HepG2 (cell line): Measurements from ENCODE around the gene AUTS2. TPM values are rescaled to one million over a fixed set of nuclear protein-coding genes. Genes with fewer than 3 reads are reported as not detected.

ENCODE experiments used
- ATAC-seq: fragments of 200-7000 bp; cut with Tn5 transposase; 3 replicates; pipeline ENCODE4 v1.9.1; 2020; ENCODE audit warnings: mild to moderate bottlenecking, moderate library complexity
- BruUV-seq: library from RNA; stranded (reverse); fragments of 400-500 nt; replicated peaks from 2 replicates; lab custom pipeline; 2021; lab: Mats Ljungman, UMichigan
- CTCF ChIA-PET: fragments of 300-600 bp; formaldehyde crosslinking; extraction: SDS; loops from one replicate; lab custom pipeline; 2021; ENCODE audit warnings: low total read pairs, inconsistent platforms, low intra/inter-chr PET ratio; lab: Yijun Ruan, JAX
- POLR2A ChIA-PET: fragments of 350-600 bp; sonication (Branson Sonifier 250); formaldehyde crosslinking; loops from one replicate; lab custom pipeline; 2020; ENCODE audit warnings: antibody characterized with exemption, inconsistent platforms; lab: Yijun Ruan, JAX
- DNase-seq: peaks from one replicate; pipeline ENCODE4 v3.0.0-alpha.2; 2015; ENCODE audit warnings: low spot score
- FAIRE-seq: peaks from 3 replicates; lab custom pipeline; 2011; peaks lifted over from hg19 to GRCh38; lab: Jason Lieb, UNC
- H2AFZ ChIP-seq: one replicate; pipeline ENCODE4 v1.6.1; 2011; ENCODE audit warnings: low read length, inconsistent platforms
- H3K27ac ChIP-seq: fragments of 300-600 bp; 3 replicates; pipeline ENCODE4 v1.8.0; 2011; ENCODE audit warnings: mixed run types, mild to moderate bottlenecking, mixed read lengths, low read length, inconsistent platforms; ENCODE audit not compliant: insufficient read depth; ENCODE audit errors: extremely low read length
- H3K27me3 ChIP-seq, 2 experiments: fragments of 200-600 bp in 1 of 2; 2 replicates in 1 of 2; 3 replicates in 1 of 2; pipeline versions ENCODE4 v1.6.0 to v1.8.0; 2011; ENCODE audit warnings: low read length in 2 of 2, mild to moderate bottlenecking in 2 of 2, moderate library complexity in 2 of 2, inconsistent platforms in 1 of 2; ENCODE audit not compliant: insufficient read depth in 2 of 2, control insufficient read depth in 1 of 2
- H3K36me3 ChIP-seq, 2 experiments: fragments of 200-600 bp in 1 of 2; replicated peaks in 1 of 2; 2 replicates in 1 of 2; 3 replicates in 1 of 2; pipeline versions ENCODE4 v1.5.1 to v1.8.0; 2011; ENCODE audit warnings: low read length in 2 of 2, inconsistent platforms in 1 of 2; ENCODE audit not compliant: insufficient read depth in 2 of 2, control insufficient read depth in 1 of 2
- H3K4me1 ChIP-seq: 2 replicates; pipeline ENCODE4 v1.5.1; 2012; ENCODE audit warnings: low read length, inconsistent platforms; ENCODE audit not compliant: insufficient read depth
- H3K4me2 ChIP-seq: 2 replicates; pipeline ENCODE4 v1.6.0; 2011; ENCODE audit warnings: low read depth, low read length, inconsistent platforms
- H3K4me3 ChIP-seq, 3 experiments: fragments of 200-600 bp in 1 of 3; sonication (generic), shearing (Covaris generic) in 1 of 3; replicated peaks in 1 of 3; 2 replicates each; pipeline ENCODE4 v1.5.1; 2011 to 2016; ENCODE audit warnings: low read length in 3 of 3, inconsistent platforms in 2 of 3, low read depth in 2 of 3, mild to moderate bottlenecking in 2 of 3, control low read depth in 1 of 3, mixed read lengths in 1 of 3; ENCODE audit not compliant: insufficient read depth in 1 of 3
- H3K79me2 ChIP-seq: one replicate; pipeline ENCODE4 v1.6.1; 2011; ENCODE audit warnings: low read length, inconsistent platforms; ENCODE audit not compliant: insufficient read depth
- H3K9ac ChIP-seq: 2 replicates; pipeline ENCODE4 v1.6.0; 2011; ENCODE audit warnings: mild to moderate bottlenecking, low read depth, low read length, inconsistent platforms; ENCODE audit not compliant: insufficient read depth
- H3K9me3 ChIP-seq: 2 replicates; pipeline ENCODE4 v1.5.1; 2012; ENCODE audit warnings: mild to moderate bottlenecking, low read length
- H4K20me1 ChIP-seq: 2 replicates; pipeline ENCODE4 v1.6.0; 2011; ENCODE audit warnings: inconsistent platforms, mild to moderate bottlenecking, low read length, moderate library complexity; ENCODE audit not compliant: insufficient read depth
- MED13 ChIP-seq: sonication (generic); formaldehyde crosslinking; IDR thresholded peaks from 2 replicates; pipeline ENCODE4 v1.5.0; 2020; ENCODE audit warnings: missing genetic modification reagents
- RAD51 ChIP-seq: fragments of 450-650 bp; IDR thresholded peaks from 2 replicates; pipeline ENCODE4 v1.6.1; 2016; ENCODE audit warnings: borderline replicate concordance
- ZFY ChIP-seq: sonication (generic); formaldehyde crosslinking; IDR thresholded peaks from 2 replicates; pipeline ENCODE4 v1.4.0; 2020; ENCODE audit warnings: missing genetic modification reagents
- ZMAT3 ChIP-seq: sonication (generic); formaldehyde crosslinking; conservative IDR thresholded peaks from 2 replicates; pipeline ENCODE4 v1.7.0; 2021; ENCODE audit warnings: missing genetic modification reagents
- ZNF563 ChIP-seq: sonication (generic); formaldehyde crosslinking; IDR thresholded peaks from 2 replicates; pipeline ENCODE4 v1.8.0; 2022; ENCODE audit warnings: mild to moderate bottlenecking, moderate library complexity, missing genetic modification reagents
- ZNF772 ChIP-seq: sonication (generic); formaldehyde crosslinking; IDR thresholded peaks from 2 replicates; pipeline ENCODE4 v1.5.0; 2020; ENCODE audit warnings: mild to moderate bottlenecking, missing genetic modification reagents
- WGBS: methylation state at CpG from one replicate; pipeline ENCODE4 v1.1.6; 2017; ENCODE audit warnings: low lambda C conversion rate; 5-methylcytosine and 5-hydroxymethylcytosine counted together
- in situ Hi-C: cut with HindIII; loops from 2 replicates; pipeline ENCODE4 v1.10.0; 2017; ENCODE audit warnings: low pct_unique_long_range_greater_than_20kb; ENCODE audit not compliant: extremely low pct_ligation_motif_present
- intact Hi-C: fragments of 100-400 bp; cut with micrococcal nuclease; formaldehyde crosslinking; loops from one replicate; pipeline ENCODE4 v1.10.0; 2022; ENCODE audit not compliant: unreplicated experiment
- polyA plus RNA-seq, 8 experiments: library from polyadenylated mRNA; depleted of rRNA in 3 of 8; stranded (reverse) in 7 of 8; unstranded in 1 of 8; fragments of >200 nt; fragmentation: Illumina TruSeq in 4 of 8; extraction: Trizol in 4 of 8; gene quantifications; 2 replicates each; pipeline versions ENCODE4 v1.2.1 to v1.2.3, GENCODE V29; 2011 to 2016; ENCODE audit warnings: low read depth in 4 of 8, missing spikeins in 1 of 8, mixed read lengths in 1 of 8; ENCODE audit not compliant: insufficient read depth in 1 of 8
- total RNA-seq, 5 experiments: library from RNA; depleted of rRNA; stranded (reverse); fragments of >200 nt; fragmentation: Illumina TruSeq; extraction: Trizol; gene quantifications; 2 replicates each; pipeline ENCODE4 v1.2.3, GENCODE V29; 2016; ENCODE audit warnings: low read depth in 1 of 5
- TF ChIP-seq, protein P1 (sequence below), 2 experiments: sonication (generic) in 1 of 2; formaldehyde crosslinking in 1 of 2; IDR thresholded peaks; 2 replicates each; pipeline versions ENCODE4 v1.5.1 to v1.6.1; 2011 to 2020; ENCODE audit warnings: borderline replicate concordance in 1 of 2, low read depth in 1 of 2, low read length in 1 of 2, mild to moderate bottlenecking in 1 of 2, missing genetic modification reagents in 1 of 2, moderate library complexity in 1 of 2

The AUTS2 gene
- total and polyA plus RNA-seq, 2 of the 13 experiments (the other 11 are each of a cell fraction or from before 2014, with no cell fraction given): 0.38 TPM; not detected in 1

- H3K79me2 ChIP-seq: no peaks in the 10 kb centered on the region
- H2AFZ ChIP-seq: no peak overlapping the region
- no peak overlapping the region for H3K9ac ChIP-seq
- H3K27me3 ChIP-seq: no peaks in the 10 kb centered on the region; a peak in 1 of 5 replicates
- CTCF ChIA-PET: no interaction called here
- no peaks in the 10 kb centered on the region for H3K36me3 ChIP-seq
- DNase-seq (no peak), ATAC-seq (no peak), FAIRE-seq (no peak)
- 61% methylated on average over 8 of the region's 8 CpGs for WGBS
- POLR2A ChIA-PET: no interaction called here
- no peak overlapping the region for H3K27ac ChIP-seq
- no peaks in the 10 kb centered on the region for H3K4me1 ChIP-seq
- no TSS peak for BruUV-seq
- in situ Hi-C loops: no loop called here
- H3K4me3 ChIP-seq: no peak overlapping the region
- no peaks in the 10 kb centered on the region for H3K9me3 ChIP-seq
- H4K20me1 ChIP-seq: no peaks in the 10 kb centered on the region
- intact Hi-C loops: no loop called here
- TF ChIP-seq RAD51: peak; percentile 64; the same call in 1 of the 2 replicates
- TF ChIP-seq, protein P1, sequence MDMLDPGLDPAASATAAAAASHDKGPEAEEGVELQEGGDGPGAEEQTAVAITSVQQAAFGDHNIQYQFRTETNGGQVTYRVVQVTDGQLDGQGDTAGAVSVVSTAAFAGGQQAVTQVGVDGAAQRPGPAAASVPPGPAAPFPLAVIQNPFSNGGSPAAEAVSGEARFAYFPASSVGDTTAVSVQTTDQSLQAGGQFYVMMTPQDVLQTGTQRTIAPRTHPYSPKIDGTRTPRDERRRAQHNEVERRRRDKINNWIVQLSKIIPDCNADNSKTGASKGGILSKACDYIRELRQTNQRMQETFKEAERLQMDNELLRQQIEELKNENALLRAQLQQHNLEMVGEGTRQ (IDR thresholded peaks at IDR 0.05; ENCODE audit: low read depth, low read length): peak; percentile 23; the same call in 1 of the 2 replicates
- TF ChIP-seq, protein P1 (CRISPR knock-in tag; IDR thresholded peaks at IDR 0.05; ENCODE audit: borderline replicate concordance): no peak
- TF ChIP-seq ZNF772: no peak
- no peak overlapping the region for H3K4me2 ChIP-seq
Measured at GRCh38 chr7:70684173-70684572, 1085.9 kb downstream of the AUTS2 start.

- peak overlapping the region; percentile 67; the same call in 1 of the 2 replicates for H3K4me2 ChIP-seq
- H3K4me1 ChIP-seq: no peaks in the 10 kb centered on the region
- no peaks in the 10 kb centered on the region for H3K79me2 ChIP-seq
- no peaks in the 10 kb centered on the region for H4K20me1 ChIP-seq
- peaks cover 6 to 36% of the 10 kb centered on the region in 2 experiments for H3K27me3 ChIP-seq
- no peak for TF ChIP-seq ZMAT3 (CRISPR knock-in tag)
- no peak for TF ChIP-seq MED13 (CRISPR knock-in tag)
- no peak for TF ChIP-seq ZNF563 (CRISPR knock-in tag)
- TF ChIP-seq ZFY (CRISPR knock-in tag): 0 out of 2 replicates have a peak, but pooled peaks have one; percentile 4
- ChIA-PET CTCF (no interaction called here), POLR2A (no interaction called here)
- H3K9ac ChIP-seq: no peak overlapping the region
- intact Hi-C loops: loop anchor here (10.0 kb wide), 2 partner anchors 499 to 529 kb away; no protein-coding TSS in a partner anchor
- no peak overlapping the region for H3K27ac ChIP-seq
- no peak overlapping the region for H3K4me3 ChIP-seq
- ATAC-seq (peak; percentile 13; the same call in 2 of the 3 replicates), FAIRE-seq (no peak), DNase-seq (no peak)
- H3K36me3 ChIP-seq: no peaks in the 10 kb centered on the region
- H2AFZ ChIP-seq: no peak overlapping the region
- no TSS peak for BruUV-seq
- in situ Hi-C loops: no loop called here
- 16% methylated on average over 9 of the region's 9 CpGs for WGBS
- H3K9me3 ChIP-seq: no peaks in the 10 kb centered on the region
Measured at GRCh38 chr7:70693321-70693685, 1095.0 kb downstream of the AUTS2 start.
